Subcutaneous abdominal adipose tissue (tissue), 5 donors: ENCODE results near the gene DOCK9.

Source experiments
- H3K27ac ChIP-seq: one replicate; pipeline ENCODE4 v1.7.0; 2013; ENCODE audit warnings: low read depth, mild to moderate bottlenecking, inconsistent platforms, low read length, moderate library complexity
- H3K27me3 ChIP-seq, 5 donors: one replicate each; pipeline ENCODE4 v1.7.0; 2013; ENCODE audit warnings: low read length in 5 of 5, inconsistent platforms in 1 of 5; ENCODE audit not compliant: control insufficient read depth in 5 of 5, insufficient read depth in 4 of 5
- H3K36me3 ChIP-seq, 5 donors: one replicate each; pipeline ENCODE4 v1.7.0; 2013; ENCODE audit warnings: low read length in 5 of 5; ENCODE audit not compliant: control insufficient read depth in 5 of 5, insufficient read depth in 5 of 5
- H3K4me1 ChIP-seq, 5 donors: one replicate each; pipeline ENCODE4 v1.7.0; 2013; ENCODE audit warnings: low read length in 5 of 5, mild to moderate bottlenecking in 3 of 5, moderate library complexity in 1 of 5; ENCODE audit not compliant: control insufficient read depth in 5 of 5, insufficient read depth in 5 of 5
- H3K4me3 ChIP-seq, 5 donors: one replicate each; pipeline ENCODE4 v1.7.0; 2013; ENCODE audit warnings: low read length in 5 of 5, low read depth in 1 of 5
- H3K9ac ChIP-seq, 5 donors: one replicate each; pipeline ENCODE4 v1.7.0; 2013; ENCODE audit warnings: low read length in 5 of 5, mild to moderate bottlenecking in 4 of 5, moderate library complexity in 3 of 5
- H3K9me3 ChIP-seq, 5 donors: one replicate each; pipeline ENCODE4 v1.7.0; 2013; ENCODE audit warnings: low read length in 5 of 5; ENCODE audit not compliant: control insufficient read depth in 5 of 5
- donor health status: healthy.
- donor health status: healthy.
- donor health status: healthy.
- donor health status: healthy.
- donor health status: healthy.

The DOCK9 gene

GRCh38 chr13:98792321-98792720 is 185.5 kb downstream of the DOCK9 start:
- Histone ChIP-seq H3K27ac (no peak overlapping the region), H3K27me3 (no peaks in the 10 kb centered on the region)

GRCh38 chr13:98791611-98792010 is 186.3 kb downstream of the DOCK9 start:
- no peak overlapping the region for H3K4me3 ChIP-seq
- H3K36me3 ChIP-seq: peaks cover 0 to 31% (median 27%) of the 10 kb centered on the region in 5 donors
- H3K27me3 ChIP-seq: no peaks in the 10 kb centered on the region

More at GRCh38 chr13:98792321-98792720, 185.5 kb downstream of the DOCK9 start:
- H3K4me3 ChIP-seq: no peak overlapping the region
- H3K9ac ChIP-seq: no peak overlapping the region
- peaks cover 0 to 38% (median 34%) of the 10 kb centered on the region in 5 donors for H3K36me3 ChIP-seq
- H3K9me3 ChIP-seq: no peaks in the 10 kb centered on the region
- H3K4me1 ChIP-seq: no peaks in the 10 kb centered on the region

GRCh38 chr13:98787996-98788395 is 189.9 kb downstream of the DOCK9 start:
- Histone ChIP-seq H3K27me3 (no peaks in the 10 kb centered on the region), H3K4me1 (no peaks in the 10 kb centered on the region), H3K27ac (no peak overlapping the region), H3K4me3 (no peak overlapping the region), H3K9me3 (peaks cover 0 to 3% (median 0%) of the 10 kb centered on the region in 5 donors), H3K36me3 (peaks cover 0 to 6% (median 3%) of the 10 kb centered on the region in 5 donors), H3K9ac (no peak overlapping the region)

More at GRCh38 chr13:98791611-98792010, 186.3 kb downstream of the DOCK9 start:
- H3K4me1 ChIP-seq: no peaks in the 10 kb centered on the region
- H3K27ac ChIP-seq: no peak overlapping the region
- H3K9ac ChIP-seq: no peak overlapping the region
- H3K9me3 ChIP-seq: no peaks in the 10 kb centered on the region

- Histone ChIP-seq H3K36me3 (no peaks in the 10 kb centered on the region), H3K9ac (no peak overlapping the region), H3K27me3 (no peaks in the 10 kb centered on the region), H3K27ac (no peak overlapping the region), H3K4me3 (no peak overlapping the region), H3K4me1 (no peaks in the 10 kb centered on the region), H3K9me3 (peaks cover 0 to 3% (median 0%) of the 10 kb centered on the region in 5 donors)
Observed at GRCh38 chr13:98787173-98787572, 190.7 kb downstream of the DOCK9 start.

- Histone ChIP-seq H3K36me3 (no peaks in the 10 kb centered on the region), H3K9me3 (peaks cover 0 to 3% (median 0%) of the 10 kb centered on the region in 5 donors), H3K27me3 (peaks cover 0 to 5% (median 0%) of the 10 kb centered on the region in 5 donors), H3K4me1 (no peaks in the 10 kb centered on the region), H3K9ac (no peak overlapping the region), H3K4me3 (no peak overlapping the region), H3K27ac (no peak overlapping the region)
Observed at GRCh38 chr13:98786023-98786422, 191.8 kb downstream of the DOCK9 start.

- H3K36me3 ChIP-seq: no peaks in the 10 kb centered on the region
- H3K4me1 ChIP-seq: no peaks in the 10 kb centered on the region
- peaks cover 0 to 5% (median 0%) of the 10 kb centered on the region in 5 donors for H3K27me3 ChIP-seq
- H3K4me3 ChIP-seq: no peak overlapping the region
- no peak overlapping the region for H3K9ac ChIP-seq
- peaks cover 0 to 3% (median 0%) of the 10 kb centered on the region in 5 donors for H3K9me3 ChIP-seq
- no peak overlapping the region for H3K27ac ChIP-seq
Observed at GRCh38 chr13:98785405-98785804, 192.5 kb downstream of the DOCK9 start.

GRCh38 chr13:98784666-98785065 is 193.2 kb downstream of the DOCK9 start:
- Histone ChIP-seq H3K4me1 (no peaks in the 10 kb centered on the region), H3K4me3 (no peak overlapping the region), H3K27me3 (peaks cover 0 to 5% (median 0%) of the 10 kb centered on the region in 5 donors), H3K27ac (no peak overlapping the region), H3K9ac (no peak overlapping the region), H3K36me3 (no peaks in the 10 kb centered on the region), H3K9me3 (peaks cover 0 to 3% (median 0%) of the 10 kb centered on the region in 5 donors)

- H3K4me1 ChIP-seq: no peaks in the 10 kb centered on the region
- H3K27ac ChIP-seq: no peak overlapping the region
- no peak overlapping the region for H3K9ac ChIP-seq
- H3K4me3 ChIP-seq: no peak overlapping the region
- H3K27me3 ChIP-seq: peaks cover 0 to 5% (median 0%) of the 10 kb centered on the region in 5 donors
- no peaks in the 10 kb centered on the region for H3K36me3 ChIP-seq
- H3K9me3 ChIP-seq: peaks cover 0 to 3% (median 0%) of the 10 kb centered on the region in 5 donors
Observed at GRCh38 chr13:98783856-98784478, 193.9 kb downstream of the DOCK9 start.

GRCh38 chr13:98782654-98783053 is 195.2 kb downstream of the DOCK9 start:
- Histone ChIP-seq H3K4me1 (no peaks in the 10 kb centered on the region), H3K9me3 (peaks cover 0 to 3% (median 0%) of the 10 kb centered on the region in 5 donors), H3K36me3 (no peaks in the 10 kb centered on the region), H3K9ac (no peak overlapping the region), H3K4me3 (no peak overlapping the region), H3K27ac (no peak overlapping the region), H3K27me3 (peaks cover 0 to 5% (median 0%) of the 10 kb centered on the region in 5 donors)

GRCh38 chr13:98781905-98782304 is 196.0 kb downstream of the DOCK9 start:
- no peak overlapping the region for H3K9ac ChIP-seq
- no peaks in the 10 kb centered on the region for H3K4me1 ChIP-seq
- H3K9me3 ChIP-seq: peaks cover 0 to 3% (median 0%) of the 10 kb centered on the region in 5 donors
- no peaks in the 10 kb centered on the region for H3K36me3 ChIP-seq
- H3K27ac ChIP-seq: no peak overlapping the region
- H3K4me3 ChIP-seq: no peak overlapping the region
- peaks cover 0 to 5% (median 0%) of the 10 kb centered on the region in 5 donors for H3K27me3 ChIP-seq
